ENCODE results near the gene RMND5B. TPM values are rescaled to one million over a fixed set of nuclear protein-coding genes. Genes with fewer than 3 reads are reported as not detected.

RMND5B gene
- total RNA-seq, 1 donor from 2014 or later = 39.5 TPM

- TF ChIP-seq CTCF (IDR thresholded peaks at IDR 0.05) = no peak
- H3K36me3 Mint-ChIP-seq (ENCODE audit: unreplicated experiment) = peaks cover 39% of the 10 kb centered on the region
- no peak overlapping the region for H3K27ac Mint-ChIP-seq (ENCODE audit: unreplicated experiment)
- no peaks in the 10 kb centered on the region for H3K4me1 Mint-ChIP-seq (ENCODE audit: unreplicated experiment)
- DNase-seq (ENCODE audit: extremely low spot score, unreplicated experiment) = no peak
- H3K4me3 Mint-ChIP-seq (ENCODE audit: unreplicated experiment) = no peak overlapping the region
- no peaks in the 10 kb centered on the region for H3K27me3 Mint-ChIP-seq (ENCODE audit: unreplicated experiment)
- H3K9me3 Mint-ChIP-seq (ENCODE audit: unreplicated experiment) = no peaks in the 10 kb centered on the region
Measured at GRCh38 chr5:178143901-178144300, 13.1 kb downstream of the RMND5B start.

- no peak overlapping the region for H3K27ac Mint-ChIP-seq (ENCODE audit: unreplicated experiment)
- no peak overlapping the region for H3K4me3 Mint-ChIP-seq (ENCODE audit: unreplicated experiment)
- H3K4me1 Mint-ChIP-seq (ENCODE audit: unreplicated experiment) = no peaks in the 10 kb centered on the region
- peaks cover 40% of the 10 kb centered on the region for H3K36me3 Mint-ChIP-seq (ENCODE audit: unreplicated experiment)
- no peaks in the 10 kb centered on the region for H3K27me3 Mint-ChIP-seq (ENCODE audit: unreplicated experiment)
- no peaks in the 10 kb centered on the region for H3K9me3 Mint-ChIP-seq (ENCODE audit: unreplicated experiment)
- TF ChIP-seq CTCF (IDR thresholded peaks at IDR 0.05) = peak; percentile 75
- no peak for DNase-seq (ENCODE audit: extremely low spot score, unreplicated experiment)
Measured at GRCh38 chr5:178145965-178146820, 15.4 kb downstream of the RMND5B start.

GRCh38 chr5:178147406-178147805, 16.6 kb downstream of the RMND5B start:
- no peak overlapping the region for H3K4me3 Mint-ChIP-seq (ENCODE audit: unreplicated experiment)
- peaks cover 4% of the 10 kb centered on the region for H3K4me1 Mint-ChIP-seq (ENCODE audit: unreplicated experiment)
- H3K9me3 Mint-ChIP-seq (ENCODE audit: unreplicated experiment) = no peaks in the 10 kb centered on the region
- no peaks in the 10 kb centered on the region for H3K27me3 Mint-ChIP-seq (ENCODE audit: unreplicated experiment)
- H3K27ac Mint-ChIP-seq (ENCODE audit: unreplicated experiment) = no peak overlapping the region
- TF ChIP-seq CTCF (IDR thresholded peaks at IDR 0.05) = no peak
- peaks cover 40% of the 10 kb centered on the region for H3K36me3 Mint-ChIP-seq (ENCODE audit: unreplicated experiment)
- no peak for DNase-seq (ENCODE audit: extremely low spot score, unreplicated experiment)

GRCh38 chr5:178149199-178149932, 18.6 kb downstream of the RMND5B start:
- no peak for DNase-seq (ENCODE audit: extremely low spot score, unreplicated experiment)
- Mint-ChIP-seq H3K27ac (ENCODE audit: unreplicated experiment) (no peak overlapping the region), H3K27me3 (ENCODE audit: unreplicated experiment) (no peaks in the 10 kb centered on the region), H3K4me3 (ENCODE audit: unreplicated experiment) (no peak overlapping the region), H3K4me1 (ENCODE audit: unreplicated experiment) (peaks cover 18% of the 10 kb centered on the region), H3K9me3 (ENCODE audit: unreplicated experiment) (no peaks in the 10 kb centered on the region), H3K36me3 (ENCODE audit: unreplicated experiment) (peaks cover 28% of the 10 kb centered on the region)
- TF ChIP-seq CTCF (IDR thresholded peaks at IDR 0.05) = no peak
